CD8-positive, alpha-beta memory T cell (primary cell): ENCODE measurements around the gene CAT. TPM values are rescaled to one million over a fixed set of nuclear protein-coding genes. Genes with fewer than 3 reads are reported as not detected.

Experiments
- CTCF ChIA-PET: fragments of 350-600 bp; sonication (Branson Sonifier 250); formaldehyde crosslinking; loops from one replicate; lab custom pipeline; 2021; ENCODE audit warnings: antibody characterized with exemption; lab: Charles Lee
- POLR2A ChIA-PET: fragments of 350-600 bp; sonication (Branson Sonifier 250); formaldehyde crosslinking; loops from one replicate; lab custom pipeline; 2021; ENCODE audit warnings: antibody characterized with exemption; lab: Charles Lee
- DNase-seq, 5 donors: peaks; one replicate each; pipeline versions ENCODE4 v3.0.0 to v3.0.0-alpha.2; 2020 to 2022; ENCODE audit warnings: mixed read lengths in 1 of 5
- H3K27ac ChIP-seq: one replicate; pipeline ENCODE4 v1.7.0; 2013; ENCODE audit warnings: low read depth, mild to moderate bottlenecking, low read length, moderate library complexity
- H3K27me3 ChIP-seq: 2 replicates; pipeline ENCODE4 v1.7.0; 2013; ENCODE audit warnings: low read length, mild to moderate bottlenecking; ENCODE audit not compliant: insufficient read depth, poor library complexity, severe bottlenecking
- H3K36me3 ChIP-seq: 2 replicates; pipeline ENCODE4 v1.7.0; 2013; ENCODE audit warnings: mild to moderate bottlenecking, low read length, moderate library complexity; ENCODE audit not compliant: insufficient read depth
- H3K4me1 ChIP-seq: 2 replicates; pipeline ENCODE4 v1.7.0; 2013; ENCODE audit warnings: mild to moderate bottlenecking, low read length, moderate library complexity; ENCODE audit not compliant: insufficient read depth
- H3K4me3 ChIP-seq: 2 replicates; pipeline ENCODE4 v1.7.0; 2013; ENCODE audit warnings: mild to moderate bottlenecking, low read length
- H3K9me3 ChIP-seq: 2 replicates; pipeline ENCODE4 v1.7.0; 2013; ENCODE audit warnings: mild to moderate bottlenecking, low read length
- H3K27ac Mint-ChIP-seq, 8 donors: one replicate each; pipeline ENCODE4 v1.8.0; 2020 to 2021; ENCODE audit warnings: mixed read lengths in 8 of 8, mild to moderate bottlenecking in 6 of 8, inconsistent platforms in 3 of 8, moderate library complexity in 3 of 8
- H3K27me3 Mint-ChIP-seq, 2 donors: one replicate each; pipeline ENCODE4 v1.8.0; 2020 to 2021; ENCODE audit warnings: mixed read lengths in 2 of 2, mild to moderate bottlenecking in 1 of 2, moderate library complexity in 1 of 2
- H3K36me3 Mint-ChIP-seq, 3 donors: one replicate each; pipeline ENCODE4 v1.8.0; 2020 to 2021; ENCODE audit warnings: mixed read lengths in 3 of 3, inconsistent platforms in 1 of 3, mild to moderate bottlenecking in 1 of 3
- H3K4me1 Mint-ChIP-seq, 3 donors: one replicate each; pipeline ENCODE4 v1.8.0; 2020 to 2021; ENCODE audit warnings: mixed read lengths in 3 of 3, inconsistent platforms in 1 of 3, mild to moderate bottlenecking in 1 of 3
- H3K4me3 Mint-ChIP-seq, 7 donors: one replicate each; pipeline ENCODE4 v1.8.0; 2020 to 2021; ENCODE audit warnings: mixed read lengths in 7 of 7, mild to moderate bottlenecking in 6 of 7, moderate library complexity in 4 of 7, inconsistent platforms in 2 of 7
- H3K9me3 Mint-ChIP-seq, 5 donors: one replicate each; pipeline ENCODE4 v1.8.0; 2020 to 2022; ENCODE audit warnings: mixed read lengths in 5 of 5, mild to moderate bottlenecking in 3 of 5, moderate library complexity in 2 of 5, inconsistent platforms in 1 of 5
- polyA plus RNA-seq: library from polyadenylated mRNA; unstranded; fragments of 300-500 nt; fragmentation: Illumina TruSeq; gene quantifications from one replicate; pipeline ENCODE4 v1.2.3, GENCODE V29; 2021
- total RNA-seq, 2 experiments: library from RNA; stranded (reverse); gene quantifications; one replicate each; pipeline ENCODE4 v1.2.3, GENCODE V29; 2021

Gene CAT
- total and polyA plus RNA-seq, 3 experiments from 2014 or later, result 21.8 to 80.4 (median 23.4) TPM

DNA sequence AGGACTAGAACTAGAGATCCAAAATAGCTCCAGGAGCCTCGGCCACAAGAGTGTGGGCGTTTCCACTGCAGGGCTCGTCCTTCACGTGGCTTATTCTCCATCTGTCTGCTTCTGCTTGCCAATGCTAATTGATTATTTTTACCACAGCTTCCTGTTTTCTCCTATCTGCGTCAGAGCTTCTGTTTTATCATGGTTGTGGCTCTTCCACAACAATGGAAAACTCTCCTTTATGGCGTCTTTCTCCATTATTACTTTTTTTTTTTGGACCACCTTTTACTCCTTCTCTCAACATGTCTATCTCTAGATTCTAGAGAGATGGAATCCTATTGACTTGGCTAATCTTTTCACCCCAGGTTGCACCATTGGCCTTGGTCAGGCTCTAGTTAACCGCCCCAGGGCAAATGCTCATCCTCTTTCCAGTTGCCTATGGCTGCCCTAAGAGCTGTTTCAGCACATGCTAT is 25.9 kb downstream of the CAT start:
- Mint-ChIP-seq H3K27ac (peak overlapping the region in 2 of 8 donors; percentile 20 to 38), H3K27me3 (no peaks in the 10 kb centered on the region), H3K4me3 (peak overlapping the region in 1 of 7 donors; percentile 3), H3K9me3 (peaks cover 9 to 19% (median 15%) of the 10 kb centered on the region in 5 donors), H3K4me1 (peaks cover 0 to 3% (median 0%) of the 10 kb centered on the region in 3 donors), H3K36me3 (peaks cover 41 to 89% (median 44%) of the 10 kb centered on the region in 3 donors)
- no peak overlapping the region for H3K4me3 ChIP-seq
- H3K4me1 ChIP-seq, result no peaks in the 10 kb centered on the region
- POLR2A ChIA-PET, result no interaction called here
- no peak overlapping the region for H3K27ac ChIP-seq
- H3K36me3 ChIP-seq, result peaks cover 28% of the 10 kb centered on the region
- no peaks in the 10 kb centered on the region for H3K9me3 ChIP-seq
- CTCF ChIA-PET, result interaction anchor here (1.5 to 2.6 kb wide), 2 partner anchors 98 to 290 kb away, joined by 3 to 6 read pairs; no protein-coding TSS in a partner anchor
- H3K27me3 ChIP-seq, result no peaks in the 10 kb centered on the region
- no peak for DNase-seq

DNA sequence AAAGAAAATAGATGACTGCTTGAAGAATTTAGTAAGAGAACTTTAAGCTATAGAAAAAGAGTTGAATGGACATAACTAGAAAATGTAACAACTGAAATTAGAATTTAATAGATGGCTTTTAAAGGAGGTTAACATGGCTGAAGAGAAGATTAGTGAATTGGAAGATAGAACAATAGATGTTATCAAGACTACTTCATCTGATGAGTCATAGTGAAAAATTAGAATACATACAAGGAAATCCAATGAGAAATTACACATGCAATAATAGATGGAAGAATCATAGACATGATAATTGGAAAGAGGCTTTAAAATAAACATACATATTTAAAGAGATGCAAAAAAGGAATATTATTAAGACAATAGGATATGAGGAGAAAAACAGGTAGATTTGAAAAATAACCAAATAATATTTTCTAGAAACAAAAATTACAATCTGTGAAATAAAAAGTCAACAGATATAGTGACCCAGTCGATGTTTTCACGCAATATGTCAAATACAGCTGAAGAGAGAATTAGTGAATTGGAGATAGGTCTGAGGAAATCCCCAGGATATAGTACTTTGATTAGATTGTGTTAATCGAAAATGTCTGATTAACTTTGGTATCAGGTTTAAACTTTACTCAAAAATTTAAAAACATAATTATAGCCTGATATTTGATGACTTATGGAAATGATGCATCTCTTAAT is 28.2 kb downstream of the CAT start:
- Histone ChIP-seq H3K27me3 (no peaks in the 10 kb centered on the region), H3K36me3 (peaks cover 25% of the 10 kb centered on the region), H3K27ac (no peak overlapping the region), H3K9me3 (no peaks in the 10 kb centered on the region), H3K4me1 (no peaks in the 10 kb centered on the region), H3K4me3 (no peak overlapping the region)
- H3K4me3 Mint-ChIP-seq, result no peak overlapping the region
- H3K36me3 Mint-ChIP-seq, result peaks cover 41 to 90% (median 47%) of the 10 kb centered on the region in 3 donors
- H3K4me1 Mint-ChIP-seq, result peaks cover 0 to 3% (median 0%) of the 10 kb centered on the region in 3 donors
- H3K9me3 Mint-ChIP-seq, result peaks cover 9 to 19% (median 15%) of the 10 kb centered on the region in 5 donors
- ChIA-PET CTCF (interaction anchor here (1.0 to 2.6 kb wide), 3 partner anchors 25 to 293 kb away, joined by 3 to 6 read pairs (median 3); no protein-coding TSS in a partner anchor), POLR2A (no interaction called here)
- peak overlapping the region in 1 of 8 donors; percentile 75 for H3K27ac Mint-ChIP-seq
- no peaks in the 10 kb centered on the region for H3K27me3 Mint-ChIP-seq
- no peak for DNase-seq

DNA sequence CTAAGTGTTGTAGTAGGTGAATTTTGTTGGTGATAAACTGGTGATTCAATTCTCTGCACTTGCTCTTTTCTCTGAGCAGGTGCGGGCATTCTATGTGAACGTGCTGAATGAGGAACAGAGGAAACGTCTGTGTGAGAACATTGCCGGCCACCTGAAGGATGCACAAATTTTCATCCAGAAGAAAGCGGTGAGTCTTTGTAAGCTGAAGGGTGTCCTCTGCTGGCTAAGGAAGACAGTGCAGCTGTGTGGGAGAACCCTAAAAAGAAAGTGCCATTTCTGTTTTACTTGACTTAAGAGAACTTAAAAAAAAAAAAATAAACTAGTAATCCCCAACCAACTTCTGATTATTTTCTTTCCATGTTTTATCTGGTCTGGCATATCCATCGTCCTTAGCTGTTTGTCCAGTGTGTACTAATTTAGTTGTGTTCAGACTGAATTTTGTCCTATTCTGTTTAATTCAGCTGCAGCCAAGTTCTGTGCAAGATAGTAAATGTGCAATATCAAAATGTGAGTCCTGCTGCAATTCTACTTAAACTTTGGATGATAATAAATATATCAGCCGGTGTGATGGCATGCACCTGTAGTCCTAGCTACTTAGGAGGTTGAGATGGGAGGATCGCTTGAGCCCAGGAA is 29.6 kb downstream of the CAT start:
- Mint-ChIP-seq H3K4me3 (no peak overlapping the region), H3K27ac (peak overlapping the region in 1 of 8 donors; percentile 66), H3K27me3 (no peaks in the 10 kb centered on the region), H3K9me3 (peaks cover 9 to 19% (median 15%) of the 10 kb centered on the region in 5 donors), H3K4me1 (peaks cover 0 to 3% (median 0%) of the 10 kb centered on the region in 3 donors), H3K36me3 (peaks cover 40 to 91% (median 46%) of the 10 kb centered on the region in 3 donors)
- peak in 1 of 5 donors; percentile 17 for DNase-seq
- H3K4me3 ChIP-seq, result no peak overlapping the region
- ChIA-PET POLR2A (no interaction called here), CTCF (interaction anchor here (0.7 to 1.9 kb wide), 6 partner anchors 56 to 660 kb away, joined by 3 to 8 read pairs (median 3); no protein-coding TSS in a partner anchor)
- no peaks in the 10 kb centered on the region for H3K27me3 ChIP-seq
- H3K4me1 ChIP-seq, result no peaks in the 10 kb centered on the region
- H3K9me3 ChIP-seq, result no peaks in the 10 kb centered on the region
- no peak overlapping the region for H3K27ac ChIP-seq
- peaks cover 21% of the 10 kb centered on the region for H3K36me3 ChIP-seq

GRCh38 chr11:34473603-34474169 is 35.0 kb downstream of the CAT start:
- Mint-ChIP-seq H3K9me3 (no peaks in the 10 kb centered on the region), H3K27me3 (peaks cover 0 to 2% of the 10 kb centered on the region in 2 donors), H3K27ac (peak overlapping the region in 3 of 8 donors; percentile 18 to 84 (median 23)), H3K36me3 (peaks cover 6 to 53% (median 18%) of the 10 kb centered on the region in 3 donors), H3K4me3 (no peak overlapping the region), H3K4me1 (no peaks in the 10 kb centered on the region)
- H3K4me1 ChIP-seq, result no peaks in the 10 kb centered on the region
- H3K4me3 ChIP-seq, result no peak overlapping the region
- no peak overlapping the region for H3K27ac ChIP-seq
- no peaks in the 10 kb centered on the region for H3K27me3 ChIP-seq
- peaks cover 8% of the 10 kb centered on the region for H3K36me3 ChIP-seq
- DNase-seq, result no peak
- ChIA-PET CTCF (no interaction called here), POLR2A (no interaction called here)
- H3K9me3 ChIP-seq, result no peaks in the 10 kb centered on the region

DNA sequence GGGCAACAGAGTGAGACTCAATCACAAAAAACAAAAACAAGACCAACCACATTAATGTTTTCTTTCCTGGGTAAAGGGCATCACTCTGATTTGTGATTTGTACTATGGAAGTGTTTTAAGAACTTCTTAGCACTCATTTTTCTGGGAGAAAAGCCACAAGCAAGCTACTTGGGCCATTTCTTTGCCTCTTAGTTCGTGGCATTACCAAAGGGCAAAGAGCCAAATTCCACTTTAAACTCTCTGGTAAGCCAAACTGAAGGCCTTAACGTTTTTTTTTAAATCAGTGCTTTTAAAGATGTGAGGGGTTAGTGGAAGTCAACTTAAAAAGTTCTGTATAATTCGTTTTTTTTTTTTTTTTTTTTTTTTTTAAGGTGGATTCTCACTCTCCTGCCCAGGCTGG is 36.9 kb downstream of the CAT start:
- Mint-ChIP-seq H3K36me3 (peaks cover 6 to 33% (median 14%) of the 10 kb centered on the region in 3 donors), H3K4me1 (no peaks in the 10 kb centered on the region), H3K9me3 (no peaks in the 10 kb centered on the region), H3K4me3 (no peak overlapping the region), H3K27ac (no peak overlapping the region), H3K27me3 (peaks cover 0 to 2% of the 10 kb centered on the region in 2 donors)
- no peaks in the 10 kb centered on the region for H3K36me3 ChIP-seq
- no peaks in the 10 kb centered on the region for H3K27me3 ChIP-seq
- no peaks in the 10 kb centered on the region for H3K4me1 ChIP-seq
- POLR2A ChIA-PET, result interaction anchor here (0.6 kb wide), 1 partner anchor 451 kb away, joined by 11 read pairs; no protein-coding TSS in a partner anchor
- CTCF ChIA-PET, result no interaction called here
- no peak overlapping the region for H3K4me3 ChIP-seq
- no peak for DNase-seq
- H3K9me3 ChIP-seq, result no peaks in the 10 kb centered on the region
- H3K27ac ChIP-seq, result no peak overlapping the region

DNA sequence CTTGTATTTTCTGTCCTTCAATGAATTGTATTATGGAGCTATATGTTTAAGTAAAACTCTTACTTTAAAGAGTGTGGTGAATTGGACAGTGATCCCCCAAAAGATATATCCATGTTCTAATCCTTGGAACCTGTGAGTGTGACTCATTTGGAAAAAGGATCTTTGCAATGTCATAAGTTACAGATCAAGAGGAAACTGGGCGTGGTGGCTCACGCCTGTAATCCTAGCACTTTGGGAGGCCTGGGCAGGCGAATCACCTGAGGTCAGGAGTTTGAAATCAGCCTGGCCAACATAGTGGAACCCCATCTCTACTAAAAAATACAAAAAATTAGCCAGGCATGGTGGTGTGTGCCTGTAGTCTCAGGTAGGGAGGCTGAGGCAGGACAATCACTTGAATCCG is 38.1 kb downstream of the CAT start:
- DNase-seq, result no peak
- Histone ChIP-seq H3K9me3 (no peaks in the 10 kb centered on the region), H3K27me3 (no peaks in the 10 kb centered on the region), H3K4me3 (no peak overlapping the region), H3K36me3 (no peaks in the 10 kb centered on the region), H3K4me1 (no peaks in the 10 kb centered on the region), H3K27ac (no peak overlapping the region)
- POLR2A ChIA-PET, result no interaction called here
- H3K36me3 Mint-ChIP-seq, result peaks cover 5 to 23% (median 8%) of the 10 kb centered on the region in 3 donors
- peaks cover 2 to 5% of the 10 kb centered on the region in 2 donors for H3K27me3 Mint-ChIP-seq
- H3K4me3 Mint-ChIP-seq, result no peak overlapping the region
- no peaks in the 10 kb centered on the region for H3K9me3 Mint-ChIP-seq
- CTCF ChIA-PET, result no interaction called here
- H3K27ac Mint-ChIP-seq, result peak overlapping the region in 1 of 8 donors; percentile 73
- no peaks in the 10 kb centered on the region for H3K4me1 Mint-ChIP-seq

DNA sequence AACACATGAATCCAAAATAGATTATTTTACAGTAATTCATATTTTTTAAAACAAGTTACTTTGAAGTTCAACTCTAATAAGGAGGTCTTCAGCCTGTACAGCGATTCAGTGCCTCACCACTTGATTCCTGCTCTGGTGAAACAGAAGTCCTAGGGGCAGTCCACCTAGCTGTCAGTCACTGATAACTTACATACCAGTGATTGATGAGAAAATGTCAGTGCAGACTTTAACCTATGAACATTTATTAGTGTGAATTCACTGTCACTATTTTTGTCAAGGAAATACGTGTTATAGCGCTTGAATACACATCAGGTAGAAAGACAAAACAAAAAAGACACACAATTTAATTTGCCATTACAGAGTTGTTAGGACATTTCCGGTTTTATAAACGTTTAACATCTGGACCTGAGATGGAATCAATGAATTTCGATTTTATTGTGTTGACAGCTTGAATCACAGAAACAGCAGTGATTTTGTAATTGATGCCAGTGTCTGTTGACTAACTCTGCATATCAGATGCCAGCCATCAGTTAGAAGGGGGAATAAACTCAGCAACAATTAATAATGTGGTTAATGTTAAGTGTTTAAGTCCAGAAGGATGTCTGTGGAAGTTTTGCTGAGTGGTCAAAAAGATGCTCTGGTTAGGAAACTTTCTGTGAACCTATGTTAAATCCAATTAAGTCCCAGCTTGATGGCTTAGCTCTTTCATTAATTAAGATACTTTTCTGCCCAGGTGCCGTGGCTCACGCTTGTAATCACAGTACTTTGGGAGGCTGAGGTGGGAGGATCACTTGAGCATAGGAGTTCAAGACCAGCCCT is 40.3 kb downstream of the CAT start:
- DNase-seq, result no peak
- CTCF ChIA-PET, result no interaction called here
- H3K4me3 Mint-ChIP-seq, result no peak overlapping the region
- POLR2A ChIA-PET, result no interaction called here
- H3K4me1 Mint-ChIP-seq, result no peaks in the 10 kb centered on the region
- peaks cover 2 to 9% of the 10 kb centered on the region in 2 donors for H3K27me3 Mint-ChIP-seq
- no peak overlapping the region for H3K27ac ChIP-seq
- no peaks in the 10 kb centered on the region for H3K9me3 Mint-ChIP-seq
- peaks cover 0 to 1% (median under 1%) of the 10 kb centered on the region in 3 donors for H3K36me3 Mint-ChIP-seq
- no peaks in the 10 kb centered on the region for H3K4me1 ChIP-seq
- H3K36me3 ChIP-seq, result no peaks in the 10 kb centered on the region
- no peaks in the 10 kb centered on the region for H3K27me3 ChIP-seq
- H3K4me3 ChIP-seq, result no peak overlapping the region
- no peaks in the 10 kb centered on the region for H3K9me3 ChIP-seq
- no peak overlapping the region for H3K27ac Mint-ChIP-seq
